Measurements from ENCODE around the gene HLA-DMA. TPM values are rescaled to one million over a fixed set of nuclear protein-coding genes. Genes with fewer than 3 reads are reported as not detected.

The HLA-DMA gene
- total and polyA plus RNA-seq, 9 of the 15 experiments (the other 6 are each of a cell fraction or from before 2014, with no cell fraction given) = 0.13 to 0.83 (median 0.51) TPM

DNA sequence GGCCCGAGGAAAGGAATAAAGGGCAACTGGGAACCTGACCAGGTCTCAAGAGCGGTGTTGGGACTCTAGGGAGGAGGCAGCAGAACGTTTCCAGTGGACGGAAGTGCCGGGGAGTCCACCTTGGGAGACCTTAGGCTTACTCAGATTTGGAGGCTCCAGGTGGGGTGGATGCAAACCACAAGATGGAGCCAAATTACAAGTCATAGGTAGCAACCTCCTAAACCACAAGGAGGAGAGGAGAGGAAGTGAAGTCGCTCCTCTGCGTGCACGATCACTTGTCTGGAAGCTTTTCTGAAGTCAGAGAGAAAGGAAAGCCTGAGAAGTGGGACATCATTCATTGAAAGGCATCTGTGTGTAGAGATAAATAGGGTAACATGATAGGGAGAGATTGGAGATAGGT is 47.2 kb upstream of the HLA-DMA start (continued):
- TF ChIP-seq, protein P1, sequence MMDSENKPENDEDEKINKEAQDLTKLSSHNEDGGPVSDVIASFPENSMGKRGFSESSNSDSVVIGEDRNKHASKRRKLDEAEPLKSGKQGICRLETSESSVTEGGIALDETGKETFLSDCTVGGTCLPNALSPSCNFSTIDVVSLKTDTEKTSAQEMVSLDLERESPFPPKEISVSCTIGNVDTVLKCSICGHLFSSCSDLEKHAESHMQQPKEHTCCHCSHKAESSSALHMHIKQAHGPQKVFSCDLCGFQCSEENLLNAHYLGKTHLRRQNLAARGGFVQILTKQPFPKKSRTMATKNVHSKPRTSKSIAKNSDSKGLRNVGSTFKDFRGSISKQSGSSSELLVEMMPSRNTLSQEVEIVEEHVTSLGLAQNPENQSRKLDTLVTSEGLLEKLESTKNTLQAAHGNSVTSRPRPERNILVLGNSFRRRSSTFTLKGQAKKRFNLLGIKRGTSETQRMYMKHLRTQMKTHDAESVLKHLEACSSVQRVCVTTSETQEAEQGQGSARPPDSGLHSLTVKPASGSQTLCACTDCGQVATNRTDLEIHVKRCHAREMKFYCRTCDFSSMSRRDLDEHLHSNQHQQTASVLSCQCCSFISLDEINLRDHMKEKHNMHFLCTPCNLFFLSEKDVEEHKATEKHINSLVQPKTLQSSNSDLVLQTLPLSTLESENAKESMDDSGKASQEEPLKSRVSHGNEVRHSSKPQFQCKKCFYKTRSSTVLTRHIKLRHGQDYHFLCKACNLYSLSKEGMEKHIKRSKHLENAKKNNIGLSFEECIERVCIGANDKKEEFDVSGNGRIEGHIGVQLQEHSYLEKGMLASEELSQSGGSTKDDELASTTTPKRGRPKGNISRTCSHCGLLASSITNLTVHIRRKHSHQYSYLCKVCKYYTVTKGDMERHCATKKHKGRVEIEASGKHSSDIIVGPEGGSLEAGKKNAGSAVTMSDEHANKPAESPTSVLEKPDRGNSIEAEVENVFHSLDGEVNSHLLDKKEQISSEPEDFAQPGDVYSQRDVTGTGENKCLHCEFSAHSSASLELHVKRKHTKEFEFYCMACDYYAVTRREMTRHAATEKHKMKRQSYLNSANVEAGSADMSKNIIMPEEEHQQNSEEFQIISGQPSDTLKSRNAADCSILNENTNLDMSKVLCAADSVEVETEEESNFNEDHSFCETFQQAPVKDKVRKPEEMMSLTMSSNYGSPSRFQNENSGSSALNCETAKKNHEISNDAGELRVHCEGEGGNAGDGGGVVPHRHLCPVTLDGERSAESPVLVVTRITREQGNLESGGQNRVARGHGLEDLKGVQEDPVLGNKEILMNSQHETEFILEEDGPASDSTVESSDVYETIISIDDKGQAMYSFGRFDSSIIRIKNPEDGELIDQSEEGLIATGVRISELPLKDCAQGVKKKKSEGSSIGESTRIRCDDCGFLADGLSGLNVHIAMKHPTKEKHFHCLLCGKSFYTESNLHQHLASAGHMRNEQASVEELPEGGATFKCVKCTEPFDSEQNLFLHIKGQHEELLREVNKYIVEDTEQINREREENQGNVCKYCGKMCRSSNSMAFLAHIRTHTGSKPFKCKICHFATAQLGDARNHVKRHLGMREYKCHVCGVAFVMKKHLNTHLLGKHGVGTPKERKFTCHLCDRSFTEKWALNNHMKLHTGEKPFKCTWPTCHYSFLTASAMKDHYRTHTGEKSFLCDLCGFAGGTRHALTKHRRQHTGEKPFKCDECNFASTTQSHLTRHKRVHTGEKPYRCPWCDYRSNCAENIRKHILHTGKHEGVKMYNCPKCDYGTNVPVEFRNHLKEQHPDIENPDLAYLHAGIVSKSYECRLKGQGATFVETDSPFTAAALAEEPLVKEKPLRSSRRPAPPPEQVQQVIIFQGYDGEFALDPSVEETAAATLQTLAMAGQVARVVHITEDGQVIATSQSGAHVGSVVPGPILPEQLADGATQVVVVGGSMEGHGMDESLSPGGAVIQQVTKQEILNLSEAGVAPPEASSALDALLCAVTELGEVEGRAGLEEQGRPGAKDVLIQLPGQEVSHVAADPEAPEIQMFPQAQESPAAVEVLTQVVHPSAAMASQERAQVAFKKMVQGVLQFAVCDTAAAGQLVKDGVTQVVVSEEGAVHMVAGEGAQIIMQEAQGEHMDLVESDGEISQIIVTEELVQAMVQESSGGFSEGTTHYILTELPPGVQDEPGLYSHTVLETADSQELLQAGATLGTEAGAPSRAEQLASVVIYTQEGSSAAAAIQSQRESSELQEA (IDR thresholded peaks at IDR 0.05; ENCODE audit: low read depth) = no peak
- TF ChIP-seq PURB (CRISPR knock-in tag; IDR thresholded peaks at IDR 0.05; ENCODE audit: low read depth) (no peak), TEAD4 (IDR thresholded peaks at IDR 0.05; ENCODE audit: low read length) (no peak), TEAD4 (CRISPR knock-in tag; IDR thresholded peaks at IDR 0.05; ENCODE audit: borderline replicate concordance) (no peak), ZSCAN32 (CRISPR knock-in tag; IDR thresholded peaks at IDR 0.05) (no peak), ZNF695 (CRISPR knock-in tag; IDR thresholded peaks at IDR 0.05) (no peak), SMC3 (conservative IDR thresholded peaks at IDR 0.05; ENCODE audit: insufficient read depth, low read depth, low read length) (peak; percentile 42; the same call in 1 of the 2 replicates), PRPF4 (IDR thresholded peaks at IDR 0.05; ENCODE audit: insufficient read depth, low read depth, low read length, poor library complexity, severe bottlenecking) (no peak), CBFB (CRISPR knock-in tag; IDR thresholded peaks at IDR 0.05) (no peak)
- TF ChIP-seq, protein P2, sequence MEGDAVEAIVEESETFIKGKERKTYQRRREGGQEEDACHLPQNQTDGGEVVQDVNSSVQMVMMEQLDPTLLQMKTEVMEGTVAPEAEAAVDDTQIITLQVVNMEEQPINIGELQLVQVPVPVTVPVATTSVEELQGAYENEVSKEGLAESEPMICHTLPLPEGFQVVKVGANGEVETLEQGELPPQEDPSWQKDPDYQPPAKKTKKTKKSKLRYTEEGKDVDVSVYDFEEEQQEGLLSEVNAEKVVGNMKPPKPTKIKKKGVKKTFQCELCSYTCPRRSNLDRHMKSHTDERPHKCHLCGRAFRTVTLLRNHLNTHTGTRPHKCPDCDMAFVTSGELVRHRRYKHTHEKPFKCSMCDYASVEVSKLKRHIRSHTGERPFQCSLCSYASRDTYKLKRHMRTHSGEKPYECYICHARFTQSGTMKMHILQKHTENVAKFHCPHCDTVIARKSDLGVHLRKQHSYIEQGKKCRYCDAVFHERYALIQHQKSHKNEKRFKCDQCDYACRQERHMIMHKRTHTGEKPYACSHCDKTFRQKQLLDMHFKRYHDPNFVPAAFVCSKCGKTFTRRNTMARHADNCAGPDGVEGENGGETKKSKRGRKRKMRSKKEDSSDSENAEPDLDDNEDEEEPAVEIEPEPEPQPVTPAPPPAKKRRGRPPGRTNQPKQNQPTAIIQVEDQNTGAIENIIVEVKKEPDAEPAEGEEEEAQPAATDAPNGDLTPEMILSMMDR (IDR thresholded peaks at IDR 0.05 in 2 of 3, conservative IDR thresholded peaks at IDR 0.05 in 1 of 3; ENCODE audit: insufficient read depth in 2 of 3, low read depth in 1 of 3, low read length in 3 of 3) = peak; percentile 63 to 77 (median 66)
- TF ChIP-seq, protein P3, sequence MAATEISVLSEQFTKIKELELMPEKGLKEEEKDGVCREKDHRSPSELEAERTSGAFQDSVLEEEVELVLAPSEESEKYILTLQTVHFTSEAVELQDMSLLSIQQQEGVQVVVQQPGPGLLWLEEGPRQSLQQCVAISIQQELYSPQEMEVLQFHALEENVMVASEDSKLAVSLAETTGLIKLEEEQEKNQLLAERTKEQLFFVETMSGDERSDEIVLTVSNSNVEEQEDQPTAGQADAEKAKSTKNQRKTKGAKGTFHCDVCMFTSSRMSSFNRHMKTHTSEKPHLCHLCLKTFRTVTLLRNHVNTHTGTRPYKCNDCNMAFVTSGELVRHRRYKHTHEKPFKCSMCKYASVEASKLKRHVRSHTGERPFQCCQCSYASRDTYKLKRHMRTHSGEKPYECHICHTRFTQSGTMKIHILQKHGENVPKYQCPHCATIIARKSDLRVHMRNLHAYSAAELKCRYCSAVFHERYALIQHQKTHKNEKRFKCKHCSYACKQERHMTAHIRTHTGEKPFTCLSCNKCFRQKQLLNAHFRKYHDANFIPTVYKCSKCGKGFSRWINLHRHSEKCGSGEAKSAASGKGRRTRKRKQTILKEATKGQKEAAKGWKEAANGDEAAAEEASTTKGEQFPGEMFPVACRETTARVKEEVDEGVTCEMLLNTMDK (IDR thresholded peaks at IDR 0.05; ENCODE audit: borderline replicate concordance, insufficient read depth, low read depth, low read length, poor library complexity, severe bottlenecking) = peak; percentile 75
- TF ChIP-seq, protein P4, sequence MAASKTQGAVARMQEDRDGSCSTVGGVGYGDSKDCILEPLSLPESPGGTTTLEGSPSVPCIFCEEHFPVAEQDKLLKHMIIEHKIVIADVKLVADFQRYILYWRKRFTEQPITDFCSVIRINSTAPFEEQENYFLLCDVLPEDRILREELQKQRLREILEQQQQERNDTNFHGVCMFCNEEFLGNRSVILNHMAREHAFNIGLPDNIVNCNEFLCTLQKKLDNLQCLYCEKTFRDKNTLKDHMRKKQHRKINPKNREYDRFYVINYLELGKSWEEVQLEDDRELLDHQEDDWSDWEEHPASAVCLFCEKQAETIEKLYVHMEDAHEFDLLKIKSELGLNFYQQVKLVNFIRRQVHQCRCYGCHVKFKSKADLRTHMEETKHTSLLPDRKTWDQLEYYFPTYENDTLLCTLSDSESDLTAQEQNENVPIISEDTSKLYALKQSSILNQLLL (CRISPR knock-in tag; IDR thresholded peaks at IDR 0.05; ENCODE audit: borderline replicate concordance) = no peak
- TF ChIP-seq, protein P5, sequence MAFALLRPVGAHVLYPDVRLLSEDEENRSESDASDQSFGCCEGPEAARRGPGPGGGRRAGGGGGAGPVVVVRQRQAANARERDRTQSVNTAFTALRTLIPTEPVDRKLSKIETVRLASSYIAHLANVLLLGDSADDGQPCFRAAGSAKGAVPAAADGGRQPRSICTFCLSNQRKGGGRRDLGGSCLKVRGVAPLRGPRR (CRISPR knock-in tag; IDR thresholded peaks at IDR 0.05) = no peak

All from K562 (cell line).